ENCODE data around the gene IDH3A. TPM values are rescaled to one million over a fixed set of nuclear protein-coding genes. Genes with fewer than 3 reads are reported as not detected.

Gene IDH3A
- total RNA-seq, 1 experiment from 2014 or later, result 40.2 TPM

GRCh38 chr15:78216276-78217104, 67.3 kb downstream of the IDH3A start:
- Histone ChIP-seq H3K23ac (ENCODE audit: insufficient read length, low read depth, low read length) (no peak overlapping the region), H2BK20ac (ENCODE audit: low read depth, low read length, poor library complexity, severe bottlenecking) (no peak overlapping the region), H2BK15ac (ENCODE audit: low read depth, low read length) (no peak overlapping the region), H3K79me1 (ENCODE audit: insufficient read depth, low read depth, low read length, poor library complexity, severe bottlenecking) (no peaks in the 10 kb centered on the region), H3K27ac (ENCODE audit: insufficient read length, low read depth, low read length) (no peak overlapping the region), H4K91ac (ENCODE audit: insufficient read length, low read depth, low read length) (no peak overlapping the region), H4K8ac (replicated peaks; ENCODE audit: insufficient read length, low read depth, low read length) (no peak overlapping the region), H3K9ac (ENCODE audit: extremely low read depth, insufficient read length, low read length) (no peak overlapping the region), H3K4ac (ENCODE audit: low read depth, low read length) (no peak overlapping the region), H2AFZ (ENCODE audit: low read length) (no peak overlapping the region), H3K9me3 (ENCODE audit: control insufficient read depth, low read depth, low read length) (no peaks in the 10 kb centered on the region), H2BK120ac (ENCODE audit: low read depth, low read length, poor library complexity, severe bottlenecking) (no peak overlapping the region), H3K4me2 (ENCODE audit: insufficient read depth, insufficient read length, low read length) (no peak overlapping the region), H3T11ph (ENCODE audit: low read length) (no peak overlapping the region), H4K20me1 (ENCODE audit: control insufficient read depth, insufficient read depth, insufficient read length) (no peaks in the 10 kb centered on the region), H3K23me2 (ENCODE audit: insufficient read length, low read depth, low read length, poor library complexity, severe bottlenecking) (no peaks in the 10 kb centered on the region), H3K79me2 (ENCODE audit: insufficient read depth, low read length) (no peaks in the 10 kb centered on the region), H4K5ac (ENCODE audit: insufficient read length, low read depth, low read length) (no peak overlapping the region), H3K4me1 (ENCODE audit: insufficient read depth, low read length) (peaks cover 2% of the 10 kb centered on the region; the same call in 1 of the 2 replicates), H2BK12ac (ENCODE audit: insufficient read length, low read depth, low read length) (no peak overlapping the region), H3K14ac (ENCODE audit: insufficient read depth, low read length) (no peak overlapping the region), H3K27me3 (ENCODE audit: insufficient read depth, low read length) (no peaks in the 10 kb centered on the region), H2BK5ac (ENCODE audit: insufficient read length, low read length) (no peak overlapping the region), H3K56ac (ENCODE audit: insufficient read length, low read depth, low read length) (no peak overlapping the region), H2AK5ac (ENCODE audit: insufficient read length, low read length) (no peak overlapping the region), H3K18ac (ENCODE audit: insufficient read length, low read depth, low read length) (no peak overlapping the region)
- H3K36me3 Mint-ChIP-seq (ENCODE audit: insufficient read depth in 1 of 3, low read depth in 3 of 3), result no peaks in the 10 kb centered on the region
- H3K27ac Mint-ChIP-seq, result no peak overlapping the region
- no peak overlapping the region for H3K4me3 Mint-ChIP-seq
- no peaks in the 10 kb centered on the region; a peak in 1 of 5 replicates for H3K9me3 Mint-ChIP-seq
- H3K4me1 Mint-ChIP-seq, result peaks cover 13 to 23% of the 10 kb centered on the region in 2 experiments
- no peak for DNase-seq
- TF ChIP-seq CTCF (conservative IDR thresholded peaks at IDR 0.05), result no peak
- no peaks in the 10 kb centered on the region for H3K27me3 Mint-ChIP-seq (ENCODE audit: low read depth)
- no CpG with 5 or more reads among the region's 7 CpGs for WGBS (ENCODE audit: extremely low coverage, insufficient read length, low lambda C conversion rate)
